GM18909 (cell line): Measurements from ENCODE around the gene R3HDM2.
"Not testable (repeated sequence)": the region's sequence is repeated elsewhere in the genome, so short reads cannot be mapped to it uniquely, and the experiment has no call there.

Experiments used
- ATAC-seq: cut with Tn5 transposase; IDR thresholded peaks from one replicate; pipeline ENCODE4 v1.9.1; 2021; ENCODE audit warnings: mild to moderate bottlenecking; ENCODE audit not compliant: unreplicated experiment, poor library complexity

R3HDM2 gene

DNA sequence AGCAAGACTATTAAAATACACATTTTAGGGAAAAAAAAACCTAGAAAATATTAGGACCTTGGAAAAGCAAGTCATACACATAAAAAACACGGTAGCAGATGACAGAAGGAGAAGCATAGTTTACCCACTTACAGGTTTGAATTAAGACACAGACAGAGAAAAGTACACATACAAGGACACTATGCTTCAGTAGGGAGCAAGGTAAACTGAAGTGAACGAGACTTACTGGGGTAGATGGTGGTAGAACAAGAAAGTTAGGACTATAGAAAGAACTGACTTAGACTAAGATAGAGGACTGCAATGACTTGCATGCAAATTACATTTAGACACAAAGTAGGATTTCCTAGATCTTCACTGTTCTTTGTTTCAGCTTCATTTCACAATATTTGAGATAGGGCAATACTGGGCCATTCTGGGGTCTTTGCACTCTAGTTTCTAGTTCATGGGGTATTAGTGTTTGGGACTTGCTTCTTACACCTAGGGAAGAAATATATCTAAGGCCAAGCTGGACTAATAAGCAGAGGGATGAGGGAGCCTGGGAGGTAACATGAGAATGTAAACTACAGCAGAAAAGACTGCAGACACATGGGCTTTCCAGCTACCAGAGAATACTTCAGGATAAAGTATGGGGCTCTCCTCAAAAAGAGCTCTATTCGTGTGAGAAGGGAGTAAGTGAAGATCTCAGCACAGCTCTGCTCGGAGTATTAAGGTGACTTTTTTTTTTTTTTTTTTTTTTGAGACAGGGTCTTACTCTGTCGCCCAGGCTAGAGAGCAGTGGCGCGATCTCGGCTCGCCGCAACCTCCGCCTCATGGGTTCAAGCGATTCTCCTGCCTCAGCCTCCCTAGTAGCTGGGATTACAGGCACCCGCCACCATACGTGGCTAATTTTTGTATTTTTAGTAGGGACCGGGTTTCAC is 152.1 kb downstream of the R3HDM2 start:
- no peak for ATAC-seq

DNA sequence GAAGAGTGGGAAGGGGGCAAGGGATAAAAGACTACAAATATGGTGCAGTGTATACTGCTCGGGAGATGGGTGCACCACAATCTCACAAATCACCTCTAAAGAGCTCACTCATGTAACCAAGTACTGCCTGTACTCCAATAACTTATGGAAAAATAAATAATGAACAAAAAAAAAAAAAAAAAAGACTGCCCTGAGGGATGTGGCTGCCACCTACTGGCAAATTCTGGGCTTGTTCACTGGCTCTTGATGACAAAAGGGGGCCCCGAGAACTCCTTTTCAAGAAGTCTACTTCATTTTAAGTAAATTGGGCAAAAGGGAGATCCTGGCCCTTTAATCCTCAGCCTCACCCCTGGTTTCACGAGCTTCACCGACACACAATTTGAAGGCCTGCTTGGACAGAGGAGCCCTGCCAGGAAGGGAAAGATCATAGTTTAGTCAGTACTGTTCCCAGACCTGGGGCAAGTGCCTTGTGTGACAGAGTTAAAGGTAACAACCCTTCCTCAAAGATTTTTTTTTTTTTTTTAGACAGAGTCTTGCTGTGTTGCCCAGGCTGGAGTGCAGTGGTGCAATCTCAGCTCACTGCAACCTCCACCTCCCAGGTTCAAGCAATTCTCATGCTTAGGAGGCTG is 153.8 kb downstream of the R3HDM2 start:
- no peak for ATAC-seq

DNA sequence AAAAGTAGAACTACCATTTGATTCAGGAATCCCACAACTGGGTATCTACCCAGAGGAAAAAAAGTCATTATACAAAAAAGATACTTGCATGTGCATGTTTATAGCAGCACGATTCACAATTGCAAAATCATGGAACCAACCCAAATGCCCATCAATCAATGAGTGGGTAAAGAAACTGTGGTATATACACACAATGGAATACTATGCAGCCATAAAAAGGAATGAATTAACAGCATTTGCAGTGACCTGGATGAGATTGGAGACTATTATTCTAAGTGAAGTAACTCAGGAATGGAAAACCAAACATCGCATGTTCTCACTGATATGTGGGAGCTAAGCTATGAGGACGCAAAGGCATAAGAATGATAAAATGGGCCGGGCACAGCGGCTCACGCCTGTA is 154.6 kb downstream of the R3HDM2 start:
- ATAC-seq: not testable (repeated sequence)

DNA sequence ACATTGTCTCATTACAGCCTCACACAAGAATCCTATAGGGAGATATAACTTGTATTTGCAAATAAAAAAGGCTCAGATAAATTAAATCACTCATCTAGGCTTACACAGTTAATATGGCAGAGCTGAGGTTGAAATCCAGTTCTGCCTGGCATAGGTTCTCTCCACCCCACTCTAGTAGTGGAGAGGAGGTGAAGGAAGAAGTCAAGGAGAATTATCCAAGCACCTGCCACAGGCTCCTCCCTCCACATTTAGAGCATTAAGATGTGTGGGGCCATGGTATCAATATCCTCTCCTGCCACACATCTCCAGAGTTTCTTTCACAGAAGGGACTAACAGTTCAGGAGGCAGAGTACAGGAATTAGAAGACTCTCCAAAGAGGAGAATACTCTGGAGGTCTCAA is 157.3 kb downstream of the R3HDM2 start:
- no peak for ATAC-seq

DNA sequence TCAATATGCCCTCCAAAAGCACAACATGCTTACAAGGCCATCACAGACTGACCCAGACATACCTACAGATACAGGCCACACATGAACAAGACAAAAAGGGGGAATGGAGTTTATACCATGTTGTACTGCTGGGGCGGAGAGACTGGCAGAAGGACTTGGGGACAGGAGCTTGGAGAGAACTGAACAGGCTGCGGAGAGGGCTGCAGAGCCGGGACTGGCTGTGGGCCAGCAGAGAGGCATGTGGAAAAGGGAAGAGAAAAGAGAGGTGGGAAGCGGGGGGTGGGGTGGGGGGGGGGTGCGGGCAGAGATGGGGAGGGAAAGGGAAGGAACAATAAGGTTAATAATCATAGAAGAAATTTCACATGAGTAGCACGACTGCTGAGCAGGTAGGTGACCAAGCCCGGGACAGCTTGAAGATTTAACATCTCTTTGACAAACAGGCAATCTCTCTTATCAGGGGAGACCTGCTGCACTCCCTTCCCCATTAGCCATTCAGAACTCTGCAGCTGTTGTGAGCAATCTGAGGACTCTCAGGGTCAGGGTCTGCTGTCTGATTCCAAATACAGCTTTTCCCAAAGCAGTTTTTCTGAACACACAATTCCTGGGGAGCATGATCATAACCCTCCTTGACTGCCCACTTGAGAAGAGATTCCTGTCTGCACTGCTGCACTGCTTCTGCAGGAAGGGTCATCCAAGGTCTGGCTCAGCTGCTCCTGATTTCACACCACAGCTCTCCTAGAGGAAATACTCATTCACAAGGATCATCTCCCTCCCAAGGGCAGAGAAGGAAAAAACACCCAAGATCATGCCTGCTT is 158.3 kb downstream of the R3HDM2 start:
- ATAC-seq: no peak

DNA sequence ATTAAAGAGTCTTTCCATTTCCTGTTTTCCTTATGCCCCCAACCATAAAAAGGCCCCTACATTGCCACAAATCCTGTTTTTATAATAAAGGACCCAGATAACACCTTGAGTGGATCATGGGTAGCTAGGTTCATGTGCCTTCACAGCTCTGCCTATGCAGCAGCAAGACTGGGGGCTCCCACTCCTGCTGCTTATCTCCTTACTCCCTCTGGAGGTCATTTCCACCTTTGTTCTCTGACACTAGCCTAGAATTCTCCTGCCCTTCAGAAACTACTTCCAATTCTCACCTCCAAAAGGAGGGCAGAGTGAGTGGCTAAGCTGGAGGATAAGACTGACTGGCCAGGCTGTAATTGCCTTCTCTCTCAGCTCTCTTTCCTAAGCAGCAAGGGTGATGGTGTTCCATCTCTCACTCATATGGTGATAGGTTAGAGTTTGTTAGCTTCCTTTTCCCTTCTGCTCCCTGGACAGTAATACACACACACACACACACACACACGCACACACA is 159.8 kb downstream of the R3HDM2 start:
- no peak for ATAC-seq

DNA sequence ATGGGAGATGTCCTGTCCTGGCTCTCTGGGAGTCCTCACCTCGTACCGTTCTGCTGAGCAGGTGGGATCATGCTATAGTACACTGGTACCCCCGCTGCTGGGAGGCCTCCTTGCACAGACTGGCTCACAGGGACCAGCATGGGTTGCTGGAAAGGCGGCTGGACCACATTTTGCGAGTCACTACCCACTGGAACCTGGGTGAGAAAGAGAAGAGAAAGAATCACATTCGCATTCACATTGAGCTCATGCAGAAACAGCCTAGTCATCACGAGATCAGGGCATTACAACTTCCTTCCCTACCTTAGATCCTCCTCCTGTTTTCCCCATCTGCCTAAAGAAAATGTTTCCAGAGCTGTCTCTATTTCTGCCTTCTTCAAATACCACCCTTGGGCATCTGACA is 162.6 kb downstream of the R3HDM2 start:
- no peak for ATAC-seq

DNA sequence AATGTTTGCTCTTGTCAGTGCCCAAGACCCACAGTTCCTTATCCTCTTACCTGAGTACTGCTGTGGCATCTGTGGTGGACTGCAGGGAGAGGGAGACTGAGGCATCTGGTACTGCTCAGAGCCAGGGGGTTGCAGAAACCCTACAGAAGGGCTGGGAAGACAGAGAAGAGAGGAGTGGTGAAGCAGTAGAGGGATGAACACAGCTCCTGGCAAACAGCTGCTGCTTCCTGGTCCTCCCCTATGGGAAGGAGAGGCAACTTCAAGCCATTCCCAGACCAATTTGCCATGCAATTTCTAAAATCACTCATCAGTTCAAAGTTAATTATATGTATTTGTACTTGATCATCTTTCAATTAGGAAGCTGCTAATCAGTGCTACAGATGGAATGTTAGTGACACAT is 164.2 kb downstream of the R3HDM2 start:
- ATAC-seq: no peak

DNA sequence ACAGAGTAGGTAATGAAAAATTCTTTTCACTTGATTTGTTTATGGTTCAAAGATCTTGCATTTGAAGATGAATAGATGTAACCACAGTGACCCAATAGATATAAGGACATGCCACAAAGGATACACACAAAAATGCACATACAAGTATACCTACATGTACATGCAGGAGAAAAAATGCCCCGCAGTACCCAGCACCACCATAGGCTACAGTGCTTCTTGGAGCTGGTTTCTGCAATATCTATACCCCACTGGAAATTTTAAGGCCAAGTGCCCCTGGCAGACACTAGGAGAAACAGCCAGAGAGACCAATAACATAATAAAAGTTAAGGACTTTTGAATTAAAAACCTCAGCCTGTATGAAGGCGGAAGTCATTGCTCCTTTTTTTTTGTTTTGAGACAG is 167.7 kb downstream of the R3HDM2 start:
- no peak for ATAC-seq

DNA sequence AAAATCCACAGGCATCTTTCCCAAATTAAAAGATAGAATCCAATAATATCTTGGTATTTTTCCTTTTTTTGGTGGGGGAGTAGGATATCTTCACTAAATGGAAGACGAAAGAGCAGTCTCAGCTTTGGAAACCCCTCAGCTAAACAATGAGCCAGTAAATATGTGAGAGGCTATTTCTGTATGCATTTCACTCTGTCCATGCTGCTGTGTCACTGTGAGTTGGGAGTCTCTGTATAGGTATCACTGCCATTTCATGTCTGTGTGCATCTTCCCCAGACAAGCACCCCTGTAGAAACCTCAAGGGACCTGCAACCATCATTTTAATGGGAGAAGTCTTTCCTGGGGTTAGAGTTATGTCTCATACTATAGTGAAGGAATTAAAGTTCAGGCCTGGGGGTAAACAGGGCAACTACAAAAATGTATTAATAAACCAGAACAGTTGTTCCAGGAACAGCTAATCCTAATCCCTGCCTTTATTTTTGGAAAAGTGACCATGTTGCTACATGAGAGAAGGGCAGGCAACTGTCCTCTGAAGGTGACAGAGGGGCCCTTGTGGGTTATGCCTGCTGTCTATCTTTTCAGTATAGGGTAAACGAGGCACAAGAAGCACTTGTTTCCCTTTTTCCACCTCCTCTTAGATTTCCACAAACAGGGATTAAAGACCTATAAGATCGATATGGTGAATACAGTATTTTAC is 168.6 kb downstream of the R3HDM2 start:
- no peak for ATAC-seq

DNA sequence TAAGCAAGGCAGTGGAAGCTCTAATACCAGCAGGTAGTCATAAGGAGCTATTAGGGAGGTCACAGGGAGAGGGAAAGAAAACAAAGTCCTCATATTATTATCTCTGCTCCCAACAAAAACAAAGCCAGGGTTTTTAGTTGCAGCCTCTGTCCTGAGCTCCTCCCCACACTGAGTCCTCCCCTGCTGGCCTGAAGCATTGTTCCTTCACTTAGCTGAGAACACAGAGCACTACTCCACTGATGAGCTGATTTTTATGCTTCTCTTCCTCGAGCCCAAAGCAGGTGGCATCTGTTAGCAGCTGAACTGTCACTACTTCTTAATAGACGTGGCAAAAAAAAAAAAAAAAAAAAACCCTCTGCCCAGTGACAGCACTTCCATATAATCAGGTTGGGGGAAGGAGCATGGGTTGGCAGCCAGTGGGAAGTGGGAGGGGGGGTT is 169.4 kb downstream of the R3HDM2 start:
- ATAC-seq: no peak

DNA sequence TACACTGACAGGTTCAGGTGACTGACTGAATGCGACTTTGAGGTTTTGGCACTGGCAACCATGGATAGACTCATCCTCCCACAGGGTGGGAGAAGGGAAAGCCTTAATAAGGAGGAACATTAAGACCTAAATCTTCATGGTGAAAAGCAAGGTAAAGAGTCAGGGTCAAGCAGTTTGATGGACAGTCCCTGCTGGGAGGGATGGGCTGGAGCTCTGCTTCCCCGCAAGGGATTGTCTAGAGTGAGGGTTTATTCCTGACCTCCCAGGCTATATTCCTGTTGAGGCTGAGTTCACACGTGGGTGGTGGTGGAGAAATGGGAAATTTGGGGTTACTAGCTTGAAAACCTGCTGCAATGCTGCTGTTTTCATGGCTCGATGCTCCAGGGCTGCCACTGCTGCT is 170.5 kb downstream of the R3HDM2 start:
- ATAC-seq: no peak

DNA sequence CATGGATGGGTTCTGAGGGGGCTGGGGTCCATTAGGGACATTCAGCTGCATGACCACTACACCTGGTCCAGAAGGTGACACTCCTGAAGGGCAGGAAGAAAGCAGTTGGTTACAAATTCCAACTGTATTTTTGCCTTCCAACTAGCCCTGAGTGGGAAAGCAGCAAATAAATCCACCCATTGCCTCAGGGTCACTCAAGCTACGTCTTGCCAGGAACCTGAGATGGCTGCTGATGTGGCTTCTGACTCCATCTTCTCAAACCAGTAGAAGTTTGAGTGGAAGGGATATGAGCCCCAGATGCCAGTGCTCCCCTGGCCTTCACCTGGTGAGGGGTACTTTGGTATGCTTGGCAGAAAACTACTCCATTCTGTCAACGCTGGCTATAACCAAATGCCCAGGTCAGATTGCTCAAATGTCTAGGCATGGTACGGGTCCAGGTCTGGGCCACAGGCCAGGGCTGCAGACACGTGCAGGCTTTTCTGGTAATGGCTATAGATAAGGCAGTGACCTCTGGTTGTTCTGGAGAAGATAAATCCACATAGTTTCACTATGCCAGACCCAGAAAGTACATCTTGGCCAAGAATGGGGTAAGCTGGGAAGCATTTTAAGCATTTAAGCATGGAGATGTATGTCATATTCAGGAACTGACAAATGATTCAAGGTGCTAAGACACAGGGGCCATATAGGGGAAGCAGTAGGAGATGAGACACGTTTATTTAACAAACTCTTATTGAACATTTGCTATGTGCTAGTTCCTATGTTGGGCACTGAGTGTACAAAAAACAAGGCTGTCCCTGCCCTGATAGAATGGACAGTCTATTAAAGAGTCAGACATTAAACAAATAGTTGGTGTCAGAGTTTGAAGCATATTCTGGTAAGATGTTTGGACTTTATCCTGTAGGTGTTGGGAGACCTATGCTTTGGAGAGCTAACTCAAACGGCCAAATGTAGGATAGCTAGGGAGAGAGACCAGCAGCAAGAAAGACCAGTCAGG is 171.6 kb downstream of the R3HDM2 start:
- ATAC-seq: no peak

DNA sequence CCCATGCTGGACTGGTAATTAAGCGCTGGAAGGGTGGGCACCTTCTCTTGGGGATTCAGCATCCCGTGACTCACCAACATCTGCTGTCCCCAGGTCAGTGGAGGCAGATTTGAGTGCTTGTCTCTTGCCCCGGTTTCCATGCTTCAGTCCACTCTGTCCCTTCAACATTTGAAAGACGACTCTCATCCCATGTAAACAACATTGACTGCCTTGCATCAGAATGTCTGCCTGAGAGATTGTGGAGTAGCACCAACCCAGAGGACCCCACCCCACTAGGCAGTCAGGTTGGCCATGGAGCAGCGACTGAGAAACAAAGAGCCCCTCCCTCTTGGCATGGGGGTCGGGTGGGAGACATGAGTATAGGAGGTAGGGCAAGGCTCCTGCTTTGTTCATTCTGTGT is 174.9 kb downstream of the R3HDM2 start:
- no peak for ATAC-seq

DNA sequence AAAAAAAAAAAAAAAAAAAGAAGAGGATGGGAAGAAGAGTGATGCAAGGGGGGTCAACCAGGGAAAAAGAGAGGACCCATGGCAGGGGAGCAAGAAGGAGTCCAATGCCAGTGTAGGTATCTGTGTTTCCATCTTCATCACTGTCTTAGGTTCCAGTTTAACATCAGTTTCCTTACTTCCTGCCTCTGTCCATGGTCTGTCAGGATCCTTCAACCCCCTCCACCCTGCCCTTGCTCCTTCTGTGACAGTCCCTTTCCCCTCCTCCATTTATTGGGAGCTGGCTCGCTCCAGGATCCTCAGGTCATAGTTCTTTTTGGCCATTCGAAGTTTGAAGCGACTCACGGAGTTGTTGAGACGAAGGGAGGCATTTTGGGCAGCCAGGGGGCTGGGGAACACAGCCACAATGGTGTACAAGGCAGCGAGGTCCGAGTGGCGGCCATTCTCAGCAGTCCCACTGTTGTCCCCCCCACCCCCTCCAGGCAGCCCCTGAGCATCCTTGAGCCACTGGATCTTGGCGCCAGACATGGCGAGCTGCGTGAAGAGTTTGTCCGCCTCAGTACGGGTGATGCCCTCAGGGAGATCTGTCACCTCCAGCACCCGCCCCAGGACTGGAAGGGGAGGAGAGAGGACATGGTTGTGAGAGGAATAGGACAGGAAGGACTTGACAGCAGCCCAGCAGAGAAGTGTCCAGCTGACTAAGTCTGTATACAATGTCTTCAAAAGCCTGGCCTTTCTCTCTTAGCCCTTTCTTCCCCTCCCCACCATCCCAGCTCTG is 176.2 kb downstream of the R3HDM2 start:
- no peak for ATAC-seq

DNA sequence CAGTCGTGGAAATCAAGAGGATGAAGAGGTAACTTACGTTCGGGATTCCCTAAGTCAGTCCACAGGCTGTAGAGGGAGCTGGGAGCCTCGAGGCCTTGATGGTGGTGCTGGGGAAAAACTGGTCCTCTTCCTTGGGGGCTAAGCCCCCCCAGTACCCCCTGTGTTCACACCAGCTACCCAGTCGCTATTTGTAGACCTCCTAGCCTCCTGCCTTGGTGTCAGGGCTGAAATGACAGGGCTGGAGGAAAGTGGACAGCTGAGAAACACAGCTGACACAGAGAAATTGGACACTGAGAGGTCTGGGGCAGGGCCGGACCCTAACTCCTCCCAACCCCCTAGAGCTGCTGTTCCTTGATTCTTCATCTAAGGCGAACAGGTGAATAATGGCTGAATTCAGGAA is 179.9 kb downstream of the R3HDM2 start, which contains the start of gene STAC3:
Gene STAC3 (minus strand): TSS at position 232 of the 400 bp plus-strand sequence. CDS start 1,551 bp downstream, outside the sequence.
- no peak for ATAC-seq

DNA sequence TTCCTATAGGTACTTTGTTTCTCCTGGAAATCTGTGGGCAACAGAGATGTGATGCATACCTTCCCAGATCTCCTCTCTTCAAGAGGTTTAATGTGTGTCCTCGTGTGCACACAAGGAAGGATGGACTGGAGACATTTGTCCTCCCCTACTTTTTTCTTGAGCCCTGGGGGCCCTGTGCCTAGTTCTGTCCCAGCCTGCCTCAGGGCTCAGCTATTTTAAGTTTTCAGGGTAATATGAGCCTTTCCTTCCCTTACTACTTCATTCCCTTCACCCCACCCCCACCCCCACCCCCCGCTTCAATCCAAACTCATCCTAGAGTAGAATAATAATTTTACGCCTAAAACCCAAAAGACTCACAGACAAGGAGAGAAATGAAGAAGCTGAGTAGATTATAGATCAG is 180.3 kb downstream of the R3HDM2 start:
- no peak for ATAC-seq
